Activated CD8-positive, alpha-beta memory T cell treated with anti-CD3 and anti-CD28 coated beads for 4 hours (primary cell): Measurements from ENCODE around the gene ITCH.
A peak's percentile ranks its signal among the peaks of the same experiment; 100 is the strongest.
"Not testable (repeated sequence)": the region's sequence is repeated elsewhere in the genome, so short reads cannot be mapped to it uniquely, and the experiment has no call there.

ENCODE experiments used
- DNase-seq, 2 donors: peaks; one replicate each; pipeline ENCODE4 v3.0.0-alpha.2; 2020; ENCODE audit warnings: low read depth in 2 of 2

The ITCH gene

GRCh38 chr20:34377072-34377847 is 14.2 kb downstream of the ITCH start:
- no peak for DNase-seq

GRCh38 chr20:34382174-34382573 is 19.1 kb downstream of the ITCH start:
- DNase-seq = no peak

GRCh38 chr20:34382877-34383455 is 19.9 kb downstream of the ITCH start:
- not testable (repeated sequence) for DNase-seq

GRCh38 chr20:34385464-34385863 is 22.4 kb downstream of the ITCH start:
- DNase-seq = no peak

- no peak for DNase-seq
Observed at GRCh38 chr20:34388000-34388399, 24.9 kb downstream of the ITCH start.

- DNase-seq = no peak
Observed at GRCh38 chr20:34388678-34389077, 25.6 kb downstream of the ITCH start.

- no peak for DNase-seq
Observed at GRCh38 chr20:34389206-34389953, 26.3 kb downstream of the ITCH start.

GRCh38 chr20:34389954-34390555 is 27.0 kb downstream of the ITCH start:
- no peak for DNase-seq

- no peak for DNase-seq
Observed at GRCh38 chr20:34396408-34396807, 33.3 kb downstream of the ITCH start.

- no peak for DNase-seq
Observed at GRCh38 chr20:34397096-34397495, 34.0 kb downstream of the ITCH start.

- DNase-seq = not testable (repeated sequence)
Observed at GRCh38 chr20:34400776-34401175, 37.7 kb downstream of the ITCH start.

GRCh38 chr20:34401741-34402455 is 38.8 kb downstream of the ITCH start:
- no peak for DNase-seq

- DNase-seq = no peak
Observed at GRCh38 chr20:34402461-34402860, 39.4 kb downstream of the ITCH start.

- no peak for DNase-seq
Observed at GRCh38 chr20:34403063-34403827, 40.2 kb downstream of the ITCH start.

GRCh38 chr20:34403908-34404307 is 40.8 kb downstream of the ITCH start:
- DNase-seq = no peak

- DNase-seq = no peak
Observed at GRCh38 chr20:34404803-34405202, 41.7 kb downstream of the ITCH start.

GRCh38 chr20:34405247-34405651 is 42.2 kb downstream of the ITCH start:
- DNase-seq = peak in 1 of 2 donors; percentile 5

- DNase-seq = not testable (repeated sequence)
Observed at GRCh38 chr20:34405942-34406341, 42.9 kb downstream of the ITCH start.

GRCh38 chr20:34407962-34408474 is 44.9 kb downstream of the ITCH start:
- no peak for DNase-seq

GRCh38 chr20:34410336-34410735 is 47.3 kb downstream of the ITCH start:
- no peak for DNase-seq

GRCh38 chr20:34412453-34412852 is 49.4 kb downstream of the ITCH start:
- DNase-seq = no peak
